ENCODE results near the gene SLC9A9.

The SLC9A9 gene

DNA sequence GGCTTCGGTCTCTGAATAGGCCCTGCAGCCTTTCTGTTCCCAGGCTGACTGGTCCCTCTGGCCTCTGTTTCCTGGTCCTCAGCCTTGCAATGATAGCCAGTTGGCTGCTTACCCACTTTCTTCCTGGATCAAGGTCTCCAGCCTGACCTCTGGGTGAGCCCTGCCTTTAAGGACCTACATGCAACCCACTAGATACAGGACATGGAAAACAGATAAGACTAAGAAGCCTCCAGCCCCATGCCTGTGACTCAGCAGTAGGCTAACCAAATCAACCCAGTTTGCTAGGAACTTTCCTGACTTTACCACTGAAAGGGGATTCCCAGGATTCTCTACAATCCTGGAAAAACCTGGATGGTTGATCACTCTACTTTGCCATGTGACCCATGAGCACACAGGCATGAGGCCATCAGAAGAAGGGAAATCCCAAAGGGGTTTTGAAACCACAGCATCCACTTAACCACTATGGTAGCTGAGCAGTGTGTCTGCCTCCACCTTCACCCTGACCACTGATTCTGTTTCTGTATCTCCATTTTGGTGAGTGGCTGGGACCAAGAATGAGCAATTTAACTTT lies 540.6 kb downstream of the SLC9A9 start:
- no peaks in the 10 kb centered on the region for H3K4me1 ChIP-seq

DNA sequence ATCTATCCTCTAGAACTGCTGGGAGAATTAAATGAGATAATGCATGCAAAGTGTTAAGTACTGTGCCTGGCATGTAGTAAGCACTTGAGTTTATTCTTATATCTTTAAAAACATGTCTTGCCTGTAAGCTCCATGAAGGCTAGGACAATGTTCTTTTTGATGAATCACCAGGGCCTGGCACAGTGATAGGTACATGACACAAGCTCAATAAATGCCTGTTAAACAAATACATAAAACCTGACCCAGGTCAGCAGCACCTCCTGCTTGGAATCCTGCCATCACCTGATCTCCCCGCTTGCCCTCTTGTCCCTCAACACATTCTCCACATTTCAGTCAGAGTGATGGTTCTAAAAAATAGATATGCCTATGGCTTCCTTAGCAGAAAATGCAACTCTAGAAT lies 541.9 kb downstream of the SLC9A9 start:
- no peaks in the 10 kb centered on the region for H3K9me3 ChIP-seq
- H3K27me3 ChIP-seq = no peaks in the 10 kb centered on the region
- H3K4me1 ChIP-seq = no peaks in the 10 kb centered on the region

More for the DNA sequence above, 540.6 kb downstream of the SLC9A9 start:
- Histone ChIP-seq H3K36me3 (no peaks in the 10 kb centered on the region), H3K27me3 (no peaks in the 10 kb centered on the region), H3K4me2 (no peak overlapping the region), H3K4me3 (no peak overlapping the region), H3K27ac (no peak overlapping the region), H3K9me3 (no peaks in the 10 kb centered on the region), H3K9ac (no peak overlapping the region), H4K20me1 (no peaks in the 10 kb centered on the region)
- TF ChIP-seq Cebpa-rat (IDR thresholded peaks at IDR 0.05) = no peak

DNA sequence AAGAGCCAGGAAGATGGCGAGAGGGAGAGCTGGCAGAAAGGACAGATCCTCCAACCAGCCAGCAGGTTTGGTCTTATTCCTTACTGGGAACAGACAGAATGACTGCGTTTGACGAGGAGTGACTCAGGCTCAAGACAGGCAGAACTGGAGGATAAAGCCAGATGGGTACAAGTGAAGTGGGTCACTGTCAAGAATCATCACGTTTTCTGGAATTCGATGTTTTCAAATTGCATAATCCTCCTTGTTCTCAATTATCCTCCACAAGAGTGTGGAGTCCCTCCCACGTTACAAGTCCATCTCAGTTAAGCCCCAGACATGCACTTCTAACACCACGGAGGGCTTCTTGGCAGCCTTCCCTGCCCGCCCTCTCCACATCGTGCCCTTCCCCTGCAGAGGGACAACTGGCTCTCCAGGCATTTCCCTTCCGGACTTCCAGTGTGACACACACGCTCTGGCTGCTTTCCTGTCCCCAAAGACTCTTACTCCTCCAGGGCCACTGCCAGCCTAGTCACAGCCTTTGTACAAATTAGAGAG lies 545.6 kb downstream of the SLC9A9 start:
- no peaks in the 10 kb centered on the region for H3K9me3 ChIP-seq
- no peak overlapping the region for H3K9ac ChIP-seq
- H3K4me1 ChIP-seq = no peaks in the 10 kb centered on the region
- H3K36me3 ChIP-seq = no peaks in the 10 kb centered on the region
- TF ChIP-seq Cebpa-rat (IDR thresholded peaks at IDR 0.05) = no peak
- no peak overlapping the region for H3K27ac ChIP-seq
- H3K4me2 ChIP-seq = no peak overlapping the region
- H4K20me1 ChIP-seq = no peaks in the 10 kb centered on the region
- no peak overlapping the region for H3K4me3 ChIP-seq
- no peaks in the 10 kb centered on the region for H3K27me3 ChIP-seq

More for the DNA sequence above, 541.9 kb downstream of the SLC9A9 start:
- H3K4me3 ChIP-seq = no peak overlapping the region
- H3K27ac ChIP-seq = no peak overlapping the region
- no peak overlapping the region for H3K4me2 ChIP-seq
- H3K36me3 ChIP-seq = no peaks in the 10 kb centered on the region
- no peaks in the 10 kb centered on the region for H4K20me1 ChIP-seq
- H3K9ac ChIP-seq = no peak overlapping the region
- no peak for TF ChIP-seq Cebpa-rat (IDR thresholded peaks at IDR 0.05)

DNA sequence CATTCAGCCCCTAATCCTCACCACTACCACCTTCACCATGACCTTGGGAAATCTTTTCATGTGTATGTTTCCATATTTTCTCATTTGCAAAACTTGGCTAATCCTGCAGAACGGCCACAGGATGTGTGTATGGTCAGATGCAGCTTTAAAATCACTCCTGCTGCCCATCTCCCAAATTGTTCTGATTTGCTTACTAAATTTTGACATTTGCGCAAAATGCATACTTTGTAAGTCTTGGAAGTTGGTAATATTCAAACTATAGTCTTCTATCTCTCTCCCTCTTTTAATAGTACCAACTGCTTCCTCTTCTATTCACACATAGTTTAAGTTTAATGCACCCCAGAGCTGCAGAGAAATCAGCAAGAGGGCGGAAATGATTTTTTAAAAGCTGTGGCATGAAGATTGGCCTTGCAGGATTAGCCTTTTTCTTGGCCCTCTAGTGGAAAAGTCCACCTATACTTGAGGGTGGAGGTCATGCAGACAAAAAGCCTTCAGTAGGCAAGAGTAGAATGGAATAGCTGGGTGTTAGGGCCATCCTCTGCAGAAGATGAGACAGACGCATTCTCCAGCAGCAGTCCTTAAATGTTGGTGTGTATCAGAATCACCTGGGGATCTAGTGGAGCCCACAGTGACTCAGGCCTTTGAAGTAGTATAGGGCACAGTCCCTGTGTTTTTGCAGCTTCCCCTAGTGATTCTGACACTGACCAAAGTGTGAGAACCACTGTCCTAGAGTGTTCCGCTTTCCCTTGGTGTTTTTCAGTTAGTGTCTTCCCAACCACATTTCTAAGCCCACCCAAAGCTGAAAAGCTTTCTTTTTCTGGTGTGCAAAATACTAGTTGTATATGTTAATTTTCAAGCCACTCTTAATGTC lies 547.0 kb downstream of the SLC9A9 start:
- Histone ChIP-seq H3K36me3 (no peaks in the 10 kb centered on the region), H3K27ac (no peak overlapping the region), H4K20me1 (no peaks in the 10 kb centered on the region), H3K4me1 (no peaks in the 10 kb centered on the region), H3K27me3 (no peaks in the 10 kb centered on the region), H3K9me3 (no peaks in the 10 kb centered on the region), H3K9ac (no peak overlapping the region), H3K4me3 (no peak overlapping the region), H3K4me2 (no peak overlapping the region)
- no peak for TF ChIP-seq Cebpa-rat (IDR thresholded peaks at IDR 0.05)

DNA sequence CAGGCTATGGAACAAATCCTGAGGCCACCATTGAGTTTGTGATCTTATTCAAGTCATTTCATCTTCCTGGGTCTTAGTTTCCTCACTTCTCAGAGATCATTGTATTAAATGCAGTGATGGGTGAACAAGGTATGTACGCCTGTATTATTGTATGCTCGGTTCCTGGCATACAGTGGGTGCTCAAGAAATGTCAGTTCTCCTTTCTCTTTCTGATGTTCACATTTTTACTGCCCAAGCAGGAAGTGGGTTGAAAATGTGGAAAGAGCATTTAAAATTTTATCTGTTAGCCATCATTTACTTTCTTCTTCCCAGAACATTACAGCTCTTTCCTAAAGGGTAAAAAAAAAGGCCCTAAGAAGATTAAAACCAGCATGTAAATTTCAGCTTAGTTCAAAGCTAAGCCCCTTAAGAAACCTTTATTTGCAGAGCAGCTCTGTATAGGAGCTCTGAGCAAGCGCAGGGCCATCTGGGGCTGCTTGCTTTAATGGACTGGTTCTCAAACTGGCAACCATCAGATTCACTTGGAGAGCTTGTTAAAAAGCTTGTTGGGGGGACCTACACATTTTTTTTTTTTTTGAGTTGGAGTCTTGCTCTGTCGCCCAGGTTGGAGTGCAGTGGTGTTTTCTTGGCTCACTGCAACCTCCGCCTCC lies 549.3 kb downstream of the SLC9A9 start:
- Histone ChIP-seq H3K27ac (no peak overlapping the region), H3K4me2 (no peak overlapping the region), H3K9ac (no peak overlapping the region), H4K20me1 (no peaks in the 10 kb centered on the region), H3K27me3 (no peaks in the 10 kb centered on the region), H3K4me1 (no peaks in the 10 kb centered on the region), H3K36me3 (no peaks in the 10 kb centered on the region), H3K4me3 (no peak overlapping the region), H3K9me3 (no peaks in the 10 kb centered on the region)
- no peak for TF ChIP-seq Cebpa-rat (IDR thresholded peaks at IDR 0.05)

DNA sequence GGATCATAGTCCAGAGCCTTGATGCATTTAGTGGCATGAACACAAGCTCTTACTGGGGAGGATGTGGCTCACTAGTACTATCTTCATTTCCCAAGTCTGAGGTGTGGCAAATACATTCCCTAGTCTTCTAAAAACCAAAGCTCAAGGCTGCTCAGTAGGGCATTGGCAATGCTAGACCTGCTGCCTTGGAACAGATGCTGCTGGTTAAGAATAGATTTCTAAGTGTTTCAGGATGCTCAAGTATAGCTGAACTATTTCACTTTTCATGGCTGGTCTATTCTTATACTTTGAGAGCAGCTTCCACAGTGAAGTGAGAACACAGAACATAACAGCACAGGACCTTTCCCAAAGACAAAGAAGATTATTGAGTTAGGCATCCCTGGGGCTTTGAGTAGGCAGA lies 549.9 kb downstream of the SLC9A9 start:
- Histone ChIP-seq H3K9ac (no peak overlapping the region), H3K27me3 (no peaks in the 10 kb centered on the region), H3K4me3 (no peak overlapping the region), H3K36me3 (no peaks in the 10 kb centered on the region), H3K27ac (no peak overlapping the region), H3K9me3 (no peaks in the 10 kb centered on the region), H3K4me1 (no peaks in the 10 kb centered on the region), H4K20me1 (no peaks in the 10 kb centered on the region), H3K4me2 (no peak overlapping the region)
- no peak for TF ChIP-seq Cebpa-rat (IDR thresholded peaks at IDR 0.05)

DNA sequence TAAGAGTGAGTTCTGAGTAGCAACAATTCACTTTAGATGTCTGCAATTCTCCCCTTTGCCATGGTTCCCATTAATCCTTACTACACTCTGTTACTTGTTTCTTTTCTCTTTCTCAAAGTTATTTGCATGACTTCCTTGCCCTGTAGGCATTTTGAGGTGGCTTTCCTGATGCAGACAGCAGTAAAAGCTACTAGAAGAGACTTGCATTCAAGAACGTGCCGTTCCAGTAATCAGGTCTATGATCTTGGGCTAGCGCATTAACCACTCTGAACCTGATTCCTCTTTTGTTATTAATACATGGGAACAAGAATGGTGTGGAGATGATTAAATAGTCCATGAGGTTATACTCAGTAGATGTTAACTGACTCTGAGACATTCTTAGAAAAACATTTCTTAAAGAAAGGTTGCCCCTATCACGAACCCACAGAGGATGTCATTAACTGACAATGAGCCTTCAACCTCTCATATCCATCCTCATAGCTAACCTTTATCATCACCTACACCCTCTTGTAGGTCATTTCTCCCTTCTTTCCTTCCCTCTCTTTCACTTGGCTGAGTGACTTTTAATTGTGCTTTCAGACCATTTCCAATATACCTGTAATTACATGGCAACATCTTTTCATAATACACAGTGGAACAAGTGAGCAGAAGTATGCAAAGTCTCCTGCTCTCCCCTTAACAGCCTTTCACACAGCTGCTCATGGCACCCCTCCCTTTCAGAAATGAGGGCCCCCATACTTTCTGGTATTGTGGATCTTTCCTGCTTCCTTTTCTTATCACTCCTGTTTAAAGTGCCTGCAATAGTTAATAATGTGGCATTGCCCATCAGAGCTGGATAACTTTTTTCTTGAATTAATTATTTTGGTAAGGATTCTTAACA lies 552.8 kb downstream of the SLC9A9 start:
- H3K4me1 ChIP-seq = no peaks in the 10 kb centered on the region
- no peak overlapping the region for H3K9ac ChIP-seq

DNA sequence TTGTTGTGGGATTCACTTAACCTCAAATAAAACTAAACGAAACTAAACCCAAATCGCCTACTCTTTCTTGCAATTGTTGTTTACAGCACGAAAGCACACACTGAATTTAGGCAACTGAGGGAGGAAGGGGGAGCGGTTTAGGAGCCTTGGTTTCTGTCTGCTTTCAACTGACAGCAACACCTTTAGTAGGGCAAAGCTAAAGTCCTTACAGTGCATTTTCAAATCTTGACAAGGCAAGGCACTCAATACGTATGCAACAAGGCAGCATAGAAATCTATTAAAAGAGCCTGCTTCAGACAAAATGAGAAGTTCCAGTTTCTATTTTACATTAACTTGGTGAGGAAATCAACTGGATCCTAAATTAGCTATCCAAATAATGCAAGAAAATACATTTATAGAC lies 554.1 kb downstream of the SLC9A9 start:
- Histone ChIP-seq H3K9me3 (no peaks in the 10 kb centered on the region), H3K4me1 (no peaks in the 10 kb centered on the region), H3K9ac (no peak overlapping the region), H4K20me1 (no peaks in the 10 kb centered on the region), H3K27me3 (no peaks in the 10 kb centered on the region), H3K36me3 (no peaks in the 10 kb centered on the region), H3K27ac (no peak overlapping the region), H3K4me2 (no peak overlapping the region), H3K4me3 (no peak overlapping the region)
- no peak for TF ChIP-seq Cebpa-rat (IDR thresholded peaks at IDR 0.05)

More for the DNA sequence above, 552.8 kb downstream of the SLC9A9 start:
- Histone ChIP-seq H3K27me3 (no peaks in the 10 kb centered on the region), H4K20me1 (no peaks in the 10 kb centered on the region), H3K9me3 (no peaks in the 10 kb centered on the region), H3K27ac (no peak overlapping the region), H3K36me3 (no peaks in the 10 kb centered on the region), H3K4me3 (no peak overlapping the region), H3K4me2 (no peak overlapping the region)
- no peak for TF ChIP-seq Cebpa-rat (IDR thresholded peaks at IDR 0.05)

DNA sequence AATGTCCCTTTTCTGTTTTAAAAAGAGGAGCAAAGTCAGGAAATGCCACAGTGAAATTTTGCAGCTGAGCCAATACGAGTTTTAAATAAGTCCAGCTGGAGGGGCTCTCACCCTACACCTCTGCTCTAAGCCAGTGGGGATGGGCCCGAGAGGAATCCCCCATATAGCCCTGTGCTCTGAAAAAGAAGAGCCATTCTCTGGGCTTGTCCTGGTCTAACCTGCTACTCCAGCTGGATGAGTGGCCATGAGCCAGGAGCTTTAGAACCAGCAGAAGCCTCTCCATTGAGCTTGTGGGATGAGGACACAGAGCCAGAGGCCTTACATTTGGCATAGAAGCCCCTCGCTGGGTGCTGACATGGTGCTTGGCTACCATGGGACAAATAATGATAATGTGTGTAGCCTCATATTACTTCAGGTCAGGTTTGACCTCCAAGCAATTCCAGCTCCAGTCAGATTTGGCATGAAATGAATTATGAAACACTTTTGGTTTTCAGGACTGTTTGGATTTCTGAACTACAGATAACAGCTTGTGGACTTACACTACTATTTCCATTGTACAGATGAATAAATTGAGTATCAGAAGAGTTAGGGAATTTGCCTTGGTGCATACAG lies 556.3 kb downstream of the SLC9A9 start:
- Histone ChIP-seq H3K4me3 (no peak overlapping the region), H3K27ac (no peak overlapping the region), H4K20me1 (no peaks in the 10 kb centered on the region), H3K9ac (no peak overlapping the region), H3K36me3 (no peaks in the 10 kb centered on the region), H3K4me1 (no peaks in the 10 kb centered on the region), H3K27me3 (no peaks in the 10 kb centered on the region), H3K4me2 (no peak overlapping the region), H3K9me3 (no peaks in the 10 kb centered on the region)
- no peak for TF ChIP-seq Cebpa-rat (IDR thresholded peaks at IDR 0.05)
